H9 (cell line): ENCODE results near the gene ZNF836. TPM values are rescaled to one million over a fixed set of nuclear protein-coding genes. Genes with fewer than 3 reads are reported as not detected.

Experiments used
- DNase-seq: peaks from one replicate; pipeline ENCODE4 v3.0.0-alpha.2; 2017
- H2AFZ ChIP-seq: one replicate; pipeline ENCODE4 v1.6.1; 2013; ENCODE audit warnings: mild to moderate bottlenecking, low read length, control low read depth, moderate library complexity
- H2AK5ac ChIP-seq: 2 replicates; pipeline ENCODE4 v1.6.1; 2013; ENCODE audit warnings: low read length, control low read depth, mixed read lengths; ENCODE audit not compliant: insufficient read length
- H2BK120ac ChIP-seq: one replicate; pipeline ENCODE4 v1.6.1; 2013; ENCODE audit warnings: low read depth, mild to moderate bottlenecking, low read length, control low read depth, inconsistent platforms; ENCODE audit not compliant: poor library complexity, severe bottlenecking
- H2BK12ac ChIP-seq: 2 replicates; pipeline ENCODE4 v1.6.1; 2013; ENCODE audit warnings: low read length, control low read depth, mixed read lengths, low read depth; ENCODE audit not compliant: insufficient read length
- H2BK15ac ChIP-seq: 2 replicates; pipeline ENCODE4 v1.6.1; 2013; ENCODE audit warnings: low read depth, low read length, control low read depth
- H2BK20ac ChIP-seq: one replicate; pipeline ENCODE4 v1.6.1; 2013; ENCODE audit warnings: low read depth, mild to moderate bottlenecking, low read length, control low read depth, inconsistent platforms; ENCODE audit not compliant: poor library complexity, severe bottlenecking
- H2BK5ac ChIP-seq: 2 replicates; pipeline ENCODE4 v1.6.1; 2013; ENCODE audit warnings: low read length, control low read depth, mixed read lengths; ENCODE audit not compliant: insufficient read length
- H3K14ac ChIP-seq: 2 replicates; pipeline ENCODE4 v1.6.1; 2013; ENCODE audit warnings: low read length, control low read depth; ENCODE audit not compliant: insufficient read depth
- H3K18ac ChIP-seq: 2 replicates; pipeline ENCODE4 v1.6.1; 2013; ENCODE audit warnings: low read depth, mild to moderate bottlenecking, mixed read lengths, low read length, control low read depth; ENCODE audit not compliant: insufficient read length
- H3K23ac ChIP-seq: 2 replicates; pipeline ENCODE4 v1.6.1; 2013; ENCODE audit warnings: low read length, control low read depth, mixed read lengths, low read depth; ENCODE audit not compliant: insufficient read length
- H3K23me2 ChIP-seq: 2 replicates; pipeline ENCODE4 v1.6.1; 2013; ENCODE audit warnings: low read depth, mild to moderate bottlenecking, mixed read lengths, low read length, control low read depth; ENCODE audit not compliant: insufficient read length, poor library complexity, severe bottlenecking
- H3K27ac ChIP-seq: 2 replicates; pipeline ENCODE4 v1.5.1; 2013; ENCODE audit warnings: low read length, control low read depth, mixed read lengths, low read depth; ENCODE audit not compliant: insufficient read length
- H3K27me3 ChIP-seq: 2 replicates; pipeline ENCODE4 v1.6.1; 2013; ENCODE audit warnings: low read length, control low read depth, inconsistent platforms; ENCODE audit not compliant: insufficient read depth
- H3K4ac ChIP-seq: 2 replicates; pipeline ENCODE4 v1.6.1; 2013; ENCODE audit warnings: low read depth, mild to moderate bottlenecking, control low read depth, inconsistent platforms, low read length, moderate library complexity
- H3K4me1 ChIP-seq: 2 replicates; pipeline ENCODE4 v1.6.1; 2013; ENCODE audit warnings: low read length, control low read depth, inconsistent platforms; ENCODE audit not compliant: insufficient read depth
- H3K4me2 ChIP-seq: 2 replicates; pipeline ENCODE4 v1.6.1; 2013; ENCODE audit warnings: low read length, control low read depth, mixed read lengths; ENCODE audit not compliant: insufficient read length, insufficient read depth
- H3K56ac ChIP-seq: 2 replicates; pipeline ENCODE4 v1.6.1; 2013; ENCODE audit warnings: low read depth, mild to moderate bottlenecking, mixed read lengths, low read length, control low read depth; ENCODE audit not compliant: insufficient read length
- H3K79me1 ChIP-seq: 2 replicates; pipeline ENCODE4 v1.6.1; 2013; ENCODE audit warnings: low read depth, mild to moderate bottlenecking, moderate library complexity, low read length, control low read depth, inconsistent platforms; ENCODE audit not compliant: insufficient read depth, poor library complexity, severe bottlenecking
- H3K79me2 ChIP-seq: 2 replicates; pipeline ENCODE4 v1.6.1; 2013; ENCODE audit warnings: low read length, control low read depth, inconsistent platforms; ENCODE audit not compliant: insufficient read depth
- H3K9ac ChIP-seq: 2 replicates; pipeline ENCODE4 v1.6.1; 2013; ENCODE audit warnings: low read length, control low read depth, mixed read lengths; ENCODE audit not compliant: insufficient read length; ENCODE audit errors: extremely low read depth
- H3K9me3 ChIP-seq: one replicate; pipeline ENCODE4 v1.6.1; 2013; ENCODE audit warnings: low read depth, low read length, inconsistent platforms; ENCODE audit not compliant: control insufficient read depth
- H3T11ph ChIP-seq: one replicate; pipeline ENCODE4 v1.6.1; 2013; ENCODE audit warnings: mild to moderate bottlenecking, low read length, control low read depth, inconsistent platforms
- H4K20me1 ChIP-seq: one replicate; pipeline ENCODE4 v1.6.1; 2013; ENCODE audit not compliant: control insufficient read depth, insufficient read length, insufficient read depth
- H4K5ac ChIP-seq: 2 replicates; pipeline ENCODE4 v1.6.1; 2013; ENCODE audit warnings: low read depth, mild to moderate bottlenecking, mixed read lengths, low read length, control low read depth; ENCODE audit not compliant: insufficient read length
- H4K8ac ChIP-seq: replicated peaks from 2 replicates; pipeline ENCODE4 v1.6.1; 2013; ENCODE audit warnings: low read length, control low read depth, mixed read lengths, low read depth; ENCODE audit not compliant: insufficient read length
- H4K91ac ChIP-seq: 2 replicates; pipeline ENCODE4 v1.6.1; 2013; ENCODE audit warnings: low read depth, mild to moderate bottlenecking, moderate library complexity, mixed read lengths, low read length, control low read depth; ENCODE audit not compliant: insufficient read length
- H3K27ac Mint-ChIP-seq, 3 experiments: 2 replicates in 2 of 3; 3 replicates in 1 of 3; pipeline ENCODE4 v1.8.0; 2020 to 2021; ENCODE audit warnings: mixed read lengths in 3 of 3, mild to moderate bottlenecking in 1 of 3, moderate library complexity in 1 of 3
- H3K27me3 Mint-ChIP-seq: 2 replicates; pipeline ENCODE4 v1.8.0; 2021; ENCODE audit warnings: low read depth, mild to moderate bottlenecking, moderate library complexity, mixed read lengths
- H3K36me3 Mint-ChIP-seq, 3 experiments: 2 replicates in 2 of 3; 3 replicates in 1 of 3; pipeline ENCODE4 v1.8.0; 2020 to 2021; ENCODE audit warnings: low read depth in 3 of 3, mixed read lengths in 3 of 3; ENCODE audit not compliant: insufficient read depth in 1 of 3
- H3K4me1 Mint-ChIP-seq, 2 experiments: 2 replicates each; pipeline ENCODE4 v1.8.0; 2020; ENCODE audit warnings: mixed read lengths in 2 of 2
- H3K4me3 Mint-ChIP-seq, 2 experiments: 2 replicates in 1 of 2; 3 replicates in 1 of 2; pipeline ENCODE4 v1.8.0; 2020 to 2021; ENCODE audit warnings: mild to moderate bottlenecking in 2 of 2, mixed read lengths in 2 of 2, moderate library complexity in 1 of 2
- H3K9me3 Mint-ChIP-seq, 2 experiments: 2 replicates in 1 of 2; 3 replicates in 1 of 2; pipeline ENCODE4 v1.8.0; 2020; ENCODE audit warnings: mild to moderate bottlenecking in 2 of 2, mixed read lengths in 2 of 2, moderate library complexity in 1 of 2
- CTCF ChIP-seq: fragments of 200-600 bp; sonication (generic); conservative IDR thresholded peaks from 3 replicates; pipeline ENCODE4 v1.8.0; 2021; ENCODE audit warnings: antibody characterized with exemption, mild to moderate bottlenecking
- WGBS: extraction: QIAGEN DNeasy Blood & Tissue Kit; methylation state at CpG from one replicate; pipeline ENCODE4 v1.1.7; 2013; ENCODE audit warnings: missing lambda C conversion rate, low lambda C conversion rate, mixed read lengths; ENCODE audit not compliant: insufficient read length; ENCODE audit errors: extremely low coverage; 5-methylcytosine and 5-hydroxymethylcytosine counted together
- total RNA-seq: library from RNA; stranded (reverse); gene quantifications from 2 replicates; pipeline ENCODE4 v1.2.1, GENCODE V29; 2021

Gene ZNF836
- total RNA-seq, 1 experiment from 2014 or later: 17.4 TPM

- Histone ChIP-seq H3T11ph (no peak overlapping the region), H2BK20ac (no peak overlapping the region), H2BK120ac (no peak overlapping the region), H3K9ac (no peak overlapping the region), H3K27me3 (no peaks in the 10 kb centered on the region), H4K5ac (no peak overlapping the region), H3K4me2 (no peak overlapping the region), H3K23me2 (no peaks in the 10 kb centered on the region), H3K79me1 (peaks cover 25% of the 10 kb centered on the region), H3K56ac (no peak overlapping the region), H3K4ac (no peak overlapping the region), H2BK5ac (no peak overlapping the region), H2BK12ac (no peak overlapping the region), H2AK5ac (no peak overlapping the region), H2AFZ (no peak overlapping the region), H3K27ac (no peak overlapping the region), H3K4me1 (0 out of 2 replicates have a peak, but pooled peaks cover 3% of the 10 kb centered on the region), H4K8ac (no peak overlapping the region), H4K91ac (no peak overlapping the region), H3K23ac (no peak overlapping the region), H2BK15ac (no peak overlapping the region), H3K9me3 (no peaks in the 10 kb centered on the region), H3K18ac (no peak overlapping the region), H3K14ac (no peak overlapping the region), H3K79me2 (peaks cover 43% of the 10 kb centered on the region; the same call in 1 of the 2 replicates), H4K20me1 (no peaks in the 10 kb centered on the region)
- Mint-ChIP-seq H3K36me3 (peaks cover 34 to 63% (median 58%) of the 10 kb centered on the region in 3 experiments), H3K27me3 (no peaks in the 10 kb centered on the region), H3K9me3 (no peaks in the 10 kb centered on the region), H3K27ac (peak overlapping the region in 1 of 3 experiments; percentile 86; a peak in 1 of 7 replicates), H3K4me3 (no peak overlapping the region), H3K4me1 (peaks cover 24 to 29% of the 10 kb centered on the region in 2 experiments)
- TF ChIP-seq CTCF: no peak
- no CpG with 5 or more reads among the region's 5 CpGs for WGBS
- DNase-seq: no peak
These were observed 25.0 kb upstream of the ZNF836 start for GRCh38 chr19:52196256-52196967.
